HepG2 (cell line): ENCODE measurements around the gene MEF2A. TPM values are rescaled to one million over a fixed set of nuclear protein-coding genes. Genes with fewer than 3 reads are reported as not detected.

Experiments used
- CREB3 ChIP-seq: sonication (generic); formaldehyde crosslinking; IDR thresholded peaks from 2 replicates; pipeline ENCODE4 v1.5.0; 2020; ENCODE audit warnings: missing genetic modification reagents
- ERF ChIP-seq: IDR thresholded peaks from 2 replicates; pipeline ENCODE4 v1.6.1; 2018; ENCODE audit warnings: missing biosample characterization, missing genetic modification reagents
- ETV5 ChIP-seq: IDR thresholded peaks from 2 replicates; pipeline ENCODE4 v1.6.1; 2018; ENCODE audit warnings: missing biosample characterization, missing genetic modification reagents, inconsistent platforms, borderline replicate concordance
- KIAA2018 ChIP-seq: sonication (generic); formaldehyde crosslinking; IDR thresholded peaks from 2 replicates; pipeline ENCODE4 v1.5.0; 2020; ENCODE audit warnings: mild to moderate bottlenecking, missing genetic modification reagents, borderline replicate concordance
- KLF13 ChIP-seq: sonication (generic); formaldehyde crosslinking; IDR thresholded peaks from 2 replicates; pipeline ENCODE4 v1.4.0; 2020; ENCODE audit warnings: mild to moderate bottlenecking, missing genetic modification reagents
- MED1 ChIP-seq: sonication (generic); formaldehyde crosslinking; IDR thresholded peaks from 2 replicates; pipeline ENCODE4 v1.4.0; 2020; ENCODE audit warnings: missing genetic modification reagents
- MED13 ChIP-seq: sonication (generic); formaldehyde crosslinking; IDR thresholded peaks from 2 replicates; pipeline ENCODE4 v1.5.0; 2020; ENCODE audit warnings: missing genetic modification reagents
- MYNN ChIP-seq: sonication (generic); formaldehyde crosslinking; IDR thresholded peaks from 2 replicates; pipeline ENCODE4 v1.4.0; 2020; ENCODE audit warnings: mild to moderate bottlenecking, low read depth, missing genetic modification reagents
- PHF21A ChIP-seq: sonication (generic); formaldehyde crosslinking; IDR thresholded peaks from 2 replicates; pipeline ENCODE4 v1.5.0; 2020; ENCODE audit warnings: mild to moderate bottlenecking, missing genetic modification reagents
- SKIL ChIP-seq: sonication (generic); formaldehyde crosslinking; IDR thresholded peaks from 2 replicates; pipeline ENCODE4 v1.8.0; 2022; ENCODE audit warnings: missing genetic modification reagents, mild to moderate bottlenecking, moderate library complexity, borderline replicate concordance
- U2AF1 ChIP-seq: fragments of 200-400 bp; formaldehyde crosslinking; optimal IDR thresholded peaks from 2 replicates; pipeline ENCODE3; 2017; ENCODE audit warnings: mild to moderate bottlenecking, low read depth, low read length
- ZBTB49 ChIP-seq: sonication (generic); formaldehyde crosslinking; IDR thresholded peaks from 2 replicates; pipeline ENCODE4 v1.4.0; 2020; ENCODE audit warnings: missing genetic modification reagents, borderline replicate concordance
- ZNF484 ChIP-seq: sonication (generic); formaldehyde crosslinking; IDR thresholded peaks from 2 replicates; pipeline ENCODE4 v1.5.1; 2020; ENCODE audit warnings: mild to moderate bottlenecking, low read depth, missing genetic modification reagents, borderline replicate concordance
- polyA plus RNA-seq, 8 experiments: library from polyadenylated mRNA; depleted of rRNA in 3 of 8; stranded (reverse) in 7 of 8; unstranded in 1 of 8; fragments of >200 nt; fragmentation: Illumina TruSeq in 4 of 8; extraction: Trizol in 4 of 8; gene quantifications; 2 replicates each; pipeline versions ENCODE4 v1.2.1 to v1.2.3, GENCODE V29; 2011 to 2016; ENCODE audit warnings: low read depth in 4 of 8, missing spikeins in 1 of 8, mixed read lengths in 1 of 8; ENCODE audit not compliant: insufficient read depth in 1 of 8
- total RNA-seq, 5 experiments: library from RNA; depleted of rRNA; stranded (reverse); fragments of >200 nt; fragmentation: Illumina TruSeq; extraction: Trizol; gene quantifications; 2 replicates each; pipeline ENCODE4 v1.2.3, GENCODE V29; 2016; ENCODE audit warnings: low read depth in 1 of 5

The MEF2A gene
- total and polyA plus RNA-seq, 2 of the 13 experiments (the other 11 are each of a cell fraction or from before 2014, with no cell fraction given): 15.2 to 24.4 TPM

GRCh38 chr15:99565299-99566156, at the start of gene MEF2A (continued):
- TF ChIP-seq MED13 (CRISPR knock-in tag) (no peak), MYNN (CRISPR knock-in tag) (no peak), ETV5 (CRISPR knock-in tag) (peak; percentile 81), CREB3 (no peak), ZNF484 (no peak), KIAA2018 (CRISPR knock-in tag) (no peak), U2AF1 (no peak), KLF13 (CRISPR knock-in tag) (no peak), ERF (peak; percentile 81), MED1 (CRISPR knock-in tag) (peak; percentile 62; the same call in 1 of the 2 replicates), PHF21A (CRISPR knock-in tag) (peak; percentile 97), SKIL (CRISPR knock-in tag) (no peak; the same call in 1 of the 2 replicates), ZBTB49 (CRISPR knock-in tag) (no peak)
